NT2/D1 (cell line): ENCODE measurements around the gene STARD7.

ENCODE experiments used
- YY1 ChIP-seq: IDR thresholded peaks from 2 replicates; pipeline ENCODE4 v1.6.1; 2011; ENCODE audit not compliant: insufficient read length, insufficient read depth
- ZNF274 ChIP-seq: IDR thresholded peaks from 2 replicates; pipeline ENCODE4 v1.6.1; 2011; ENCODE audit warnings: mild to moderate bottlenecking, low read depth, low read length

DNA sequence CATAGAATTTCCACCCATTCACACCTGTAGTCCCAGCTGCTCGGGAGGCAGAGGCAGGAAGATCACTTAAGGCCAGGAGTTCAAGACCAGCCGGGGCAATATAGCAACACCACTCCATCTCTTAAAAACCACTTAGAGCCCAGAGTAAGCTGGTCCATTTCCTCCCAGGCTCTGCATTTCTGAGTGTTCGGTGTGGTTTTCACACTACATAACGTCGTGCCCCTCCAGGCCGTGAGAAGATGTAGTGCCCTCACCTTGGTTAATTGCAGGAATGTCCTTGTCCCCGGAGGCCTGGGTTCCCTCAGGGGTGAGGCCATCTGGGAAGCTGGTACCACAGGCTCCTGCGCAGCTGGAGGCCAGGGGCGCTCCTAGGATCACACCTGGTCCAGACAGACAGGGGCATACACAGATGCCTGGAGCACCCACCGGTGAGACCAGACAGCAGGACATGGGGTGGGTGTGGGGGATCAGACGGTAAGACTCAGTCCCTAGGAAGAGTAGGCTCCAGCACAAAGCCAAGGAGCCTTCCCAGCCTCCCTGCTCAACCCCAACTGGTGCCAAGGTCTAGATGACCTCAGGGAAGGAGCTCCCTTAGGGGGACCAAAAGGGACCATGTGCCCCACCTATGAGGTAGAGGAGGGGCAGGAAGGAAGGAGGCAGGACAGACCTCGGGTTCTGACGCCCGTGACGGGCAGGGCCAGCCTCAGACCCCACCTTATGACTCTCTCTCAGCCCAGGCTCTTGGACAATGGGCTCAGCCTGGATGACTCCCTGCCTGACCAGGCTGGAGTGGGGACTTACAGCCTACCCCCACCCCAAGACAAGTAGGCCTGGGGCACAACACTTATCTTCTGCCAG lies 71.1 kb downstream of the STARD7 start:
- no peak for TF ChIP-seq ZNF274
- no peak for TF ChIP-seq YY1
